Mesendoderm (in vitro differentiated cells): ENCODE results near the gene ATP5F1E.

ENCODE experiments used
- DNase-seq: peaks from one replicate; pipeline ENCODE4 v3.0.0; 2013
- H2AK5ac ChIP-seq: 2 replicates; pipeline ENCODE4 v1.6.1; 2013; ENCODE audit warnings: low read length, inconsistent platforms
- H2BK120ac ChIP-seq: 2 replicates; pipeline ENCODE4 v1.6.1; 2013; ENCODE audit warnings: low read depth, mild to moderate bottlenecking, low read length, moderate library complexity, mixed read lengths
- H2BK15ac ChIP-seq: replicated peaks from 2 replicates; pipeline ENCODE4 v1.6.1; 2013; ENCODE audit warnings: low read depth, mild to moderate bottlenecking, moderate library complexity
- H2BK5ac ChIP-seq: 2 replicates; pipeline ENCODE4 v1.6.1; 2013; ENCODE audit warnings: low read length, inconsistent platforms
- H3K18ac ChIP-seq: 2 replicates; pipeline ENCODE4 v1.6.1; 2013; ENCODE audit warnings: mild to moderate bottlenecking, low read length, mixed read lengths
- H3K23ac ChIP-seq: one replicate; pipeline ENCODE4 v1.6.1; 2013; ENCODE audit warnings: low read length
- H3K27ac ChIP-seq: 2 replicates; pipeline ENCODE4 v1.5.1; 2013; ENCODE audit warnings: low read depth, mild to moderate bottlenecking, inconsistent platforms, low read length, moderate library complexity
- H3K27me3 ChIP-seq: 2 replicates; pipeline ENCODE4 v1.6.1; 2013; ENCODE audit warnings: low read length, control low read depth, mild to moderate bottlenecking, inconsistent platforms; ENCODE audit not compliant: insufficient read depth, poor library complexity
- H3K36me3 ChIP-seq: 2 replicates; pipeline ENCODE4 v1.6.1; 2013; ENCODE audit warnings: low read length, inconsistent platforms; ENCODE audit not compliant: control insufficient read depth, insufficient read depth
- H3K4ac ChIP-seq: one replicate; pipeline ENCODE4 v1.6.1; 2013; ENCODE audit warnings: low read depth, mild to moderate bottlenecking, low read length, moderate library complexity
- H3K4me1 ChIP-seq: 2 replicates; pipeline ENCODE4 v1.6.1; 2013; ENCODE audit warnings: low read depth, low read length, inconsistent platforms; ENCODE audit not compliant: control insufficient read depth
- H3K4me2 ChIP-seq: 2 replicates; pipeline ENCODE4 v1.6.1; 2013; ENCODE audit warnings: low read length
- H3K4me3 ChIP-seq: 2 replicates; pipeline ENCODE4 v1.5.1; 2013; ENCODE audit warnings: mild to moderate bottlenecking, low read length
- H3K56ac ChIP-seq: one replicate; pipeline ENCODE4 v1.6.1; 2013; ENCODE audit warnings: low read length
- H3K79me1 ChIP-seq: 2 replicates; pipeline ENCODE4 v1.6.1; 2013; ENCODE audit warnings: low read length, inconsistent platforms
- H3K79me2 ChIP-seq: 2 replicates; pipeline ENCODE4 v1.6.1; 2013; ENCODE audit warnings: mild to moderate bottlenecking, low read length; ENCODE audit not compliant: control insufficient read depth, insufficient read depth
- H3K9ac ChIP-seq: 2 replicates; pipeline ENCODE4 v1.6.1; 2013; ENCODE audit warnings: low read length, inconsistent platforms
- H4K5ac ChIP-seq: one replicate; pipeline ENCODE4 v1.6.1; 2013; ENCODE audit warnings: low read length
- H4K8ac ChIP-seq: one replicate; pipeline ENCODE4 v1.6.1; 2013; ENCODE audit warnings: low read depth, mild to moderate bottlenecking, control low read depth, low read length, moderate library complexity
- WGBS: extraction: QIAGEN DNeasy Blood & Tissue Kit; methylation state at CpG from one replicate; pipeline ENCODE4 v1.1.7; 2013; ENCODE audit warnings: low lambda C conversion rate, missing lambda C conversion rate; ENCODE audit not compliant: insufficient coverage; ENCODE audit errors: extremely low coverage; 5-methylcytosine and 5-hydroxymethylcytosine counted together

Gene ATP5F1E

GRCh38 chr20:59005523-59006166 is 26.5 kb downstream of the ATP5F1E start:
- Histone ChIP-seq H4K5ac (no peak overlapping the region), H3K4ac (no peak overlapping the region), H3K18ac (no peak overlapping the region), H3K9ac (no peak overlapping the region), H3K4me2 (no peak overlapping the region), H3K27me3 (no peaks in the 10 kb centered on the region), H3K79me2 (no peaks in the 10 kb centered on the region), H3K23ac (no peak overlapping the region), H3K4me1 (no peaks in the 10 kb centered on the region), H3K56ac (peak overlapping the region; percentile 43), H2AK5ac (no peak overlapping the region), H2BK120ac (no peak overlapping the region), H3K79me1 (peaks cover 5% of the 10 kb centered on the region), H3K27ac (no peak overlapping the region), H3K4me3 (no peak overlapping the region), H2BK15ac (no peak overlapping the region), H4K8ac (no peak overlapping the region), H2BK5ac (no peak overlapping the region), H3K36me3 (no peaks in the 10 kb centered on the region)
- DNase-seq = no peak
- WGBS = no CpG with 5 or more reads among the region's 3 CpGs

GRCh38 chr20:59004763-59005522 is 27.2 kb downstream of the ATP5F1E start:
- H3K56ac ChIP-seq = no peak overlapping the region
- H2AK5ac ChIP-seq = no peak overlapping the region
- no peaks in the 10 kb centered on the region for H3K4me1 ChIP-seq
- no peak overlapping the region for H3K4me2 ChIP-seq
- no peak overlapping the region for H3K18ac ChIP-seq
- H3K4me3 ChIP-seq = no peak overlapping the region
- peaks cover 5% of the 10 kb centered on the region for H3K79me1 ChIP-seq
- no peaks in the 10 kb centered on the region for H3K27me3 ChIP-seq
- no peak for DNase-seq
- H4K8ac ChIP-seq = no peak overlapping the region
- H3K9ac ChIP-seq = no peak overlapping the region
- no peak overlapping the region for H3K4ac ChIP-seq
- no peaks in the 10 kb centered on the region for H3K79me2 ChIP-seq
- H2BK15ac ChIP-seq = no peak overlapping the region
- no peak overlapping the region for H4K5ac ChIP-seq
- no peak overlapping the region for H3K23ac ChIP-seq
- no peaks in the 10 kb centered on the region for H3K36me3 ChIP-seq
- no peak overlapping the region for H2BK120ac ChIP-seq
- no CpG with 5 or more reads among the region's 17 CpGs for WGBS
- no peak overlapping the region for H2BK5ac ChIP-seq
- no peak overlapping the region for H3K27ac ChIP-seq

- no peaks in the 10 kb centered on the region for H3K36me3 ChIP-seq
- H3K79me2 ChIP-seq = no peaks in the 10 kb centered on the region
- H2AK5ac ChIP-seq = no peak overlapping the region
- H3K79me1 ChIP-seq = peaks cover 5% of the 10 kb centered on the region
- WGBS = no CpG with 5 or more reads among the region's 4 CpGs
- no peak overlapping the region for H3K4me3 ChIP-seq
- H3K23ac ChIP-seq = no peak overlapping the region
- no peak overlapping the region for H3K18ac ChIP-seq
- H3K4me2 ChIP-seq = no peak overlapping the region
- no peak for DNase-seq
- no peak overlapping the region for H3K56ac ChIP-seq
- H3K27me3 ChIP-seq = no peaks in the 10 kb centered on the region
- H4K5ac ChIP-seq = no peak overlapping the region
- H4K8ac ChIP-seq = no peak overlapping the region
- no peak overlapping the region for H2BK15ac ChIP-seq
- no peak overlapping the region for H3K9ac ChIP-seq
- H2BK120ac ChIP-seq = no peak overlapping the region
- H3K4me1 ChIP-seq = no peaks in the 10 kb centered on the region
- H3K27ac ChIP-seq = no peak overlapping the region
- H2BK5ac ChIP-seq = no peak overlapping the region
- H3K4ac ChIP-seq = no peak overlapping the region
These were observed 27.7 kb downstream of the ATP5F1E start for GRCh38 chr20:59004493-59004762.

- no peak overlapping the region for H4K8ac ChIP-seq
- H2BK120ac ChIP-seq = no peak overlapping the region
- H2BK5ac ChIP-seq = no peak overlapping the region
- H3K27ac ChIP-seq = no peak overlapping the region
- H3K79me1 ChIP-seq = peaks cover 5% of the 10 kb centered on the region
- no peak overlapping the region for H3K56ac ChIP-seq
- H2BK15ac ChIP-seq = no peak overlapping the region
- H3K4ac ChIP-seq = no peak overlapping the region
- no peak overlapping the region for H4K5ac ChIP-seq
- WGBS = no CpG with 5 or more reads among the region's 16 CpGs
- DNase-seq = no peak
- H3K4me1 ChIP-seq = no peaks in the 10 kb centered on the region
- no peak overlapping the region for H3K18ac ChIP-seq
- no peak overlapping the region for H3K4me3 ChIP-seq
- no peak overlapping the region for H3K4me2 ChIP-seq
- H3K79me2 ChIP-seq = no peaks in the 10 kb centered on the region
- no peak overlapping the region for H2AK5ac ChIP-seq
- no peak overlapping the region for H3K9ac ChIP-seq
- no peak overlapping the region for H3K23ac ChIP-seq
- H3K27me3 ChIP-seq = no peaks in the 10 kb centered on the region
- no peaks in the 10 kb centered on the region for H3K36me3 ChIP-seq
These were observed 28.2 kb downstream of the ATP5F1E start for GRCh38 chr20:59003836-59004492.

GRCh38 chr20:59002874-59003399 is 29.2 kb downstream of the ATP5F1E start:
- WGBS = no CpG with 5 or more reads among the region's 17 CpGs
- H3K18ac ChIP-seq = no peak overlapping the region
- no peak overlapping the region for H2BK5ac ChIP-seq
- H4K8ac ChIP-seq = no peak overlapping the region
- H2AK5ac ChIP-seq = no peak overlapping the region
- no peaks in the 10 kb centered on the region for H3K79me2 ChIP-seq
- DNase-seq = no peak
- no peak overlapping the region for H2BK15ac ChIP-seq
- H3K23ac ChIP-seq = no peak overlapping the region
- H3K4me3 ChIP-seq = no peak overlapping the region
- no peak overlapping the region for H3K4ac ChIP-seq
- no peak overlapping the region for H3K27ac ChIP-seq
- peaks cover 5% of the 10 kb centered on the region for H3K79me1 ChIP-seq
- H4K5ac ChIP-seq = no peak overlapping the region
- no peak overlapping the region for H3K4me2 ChIP-seq
- no peaks in the 10 kb centered on the region for H3K36me3 ChIP-seq
- no peak overlapping the region for H3K56ac ChIP-seq
- H3K4me1 ChIP-seq = no peaks in the 10 kb centered on the region
- H2BK120ac ChIP-seq = no peak overlapping the region
- H3K27me3 ChIP-seq = no peaks in the 10 kb centered on the region
- no peak overlapping the region for H3K9ac ChIP-seq
